GM10847 (cell line): ENCODE data around the gene UST.

Source experiments
- POLR2A ChIP-seq: IDR thresholded peaks from 2 replicates; pipeline ENCODE4 v1.6.1; 2011; ENCODE audit not compliant: insufficient read length; ENCODE audit errors: extremely low read depth

Gene UST

GRCh38 chr6:149060985-149061760 lies 314.3 kb downstream of the UST start:
- no peak for TF ChIP-seq POLR2A

- no peak for TF ChIP-seq POLR2A
These were observed 315.1 kb downstream of the UST start for GRCh38 chr6:149061930-149062329.

GRCh38 chr6:149062653-149063348 lies 316.0 kb downstream of the UST start:
- TF ChIP-seq POLR2A, result no peak

DNA sequence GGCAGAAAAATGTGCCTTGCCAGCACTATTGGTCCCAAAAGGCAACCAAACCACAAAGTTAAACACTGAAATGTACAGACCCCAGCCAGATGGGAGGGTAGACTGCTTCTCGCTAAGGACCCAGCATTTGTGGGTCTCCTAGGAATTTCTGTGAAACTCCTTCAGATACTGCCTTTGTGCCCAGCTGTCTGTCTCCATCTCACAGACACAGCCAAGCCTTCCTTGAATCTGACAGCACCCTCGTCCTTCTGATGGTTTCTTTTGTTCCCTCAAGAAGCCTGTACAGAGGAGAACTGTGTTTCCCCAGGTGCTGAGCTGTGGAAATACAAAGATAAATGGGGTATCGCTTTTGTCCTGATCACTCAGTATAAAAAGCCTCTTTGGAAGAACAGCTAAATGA lies 316.6 kb downstream of the UST start:
- TF ChIP-seq POLR2A, result no peak

DNA sequence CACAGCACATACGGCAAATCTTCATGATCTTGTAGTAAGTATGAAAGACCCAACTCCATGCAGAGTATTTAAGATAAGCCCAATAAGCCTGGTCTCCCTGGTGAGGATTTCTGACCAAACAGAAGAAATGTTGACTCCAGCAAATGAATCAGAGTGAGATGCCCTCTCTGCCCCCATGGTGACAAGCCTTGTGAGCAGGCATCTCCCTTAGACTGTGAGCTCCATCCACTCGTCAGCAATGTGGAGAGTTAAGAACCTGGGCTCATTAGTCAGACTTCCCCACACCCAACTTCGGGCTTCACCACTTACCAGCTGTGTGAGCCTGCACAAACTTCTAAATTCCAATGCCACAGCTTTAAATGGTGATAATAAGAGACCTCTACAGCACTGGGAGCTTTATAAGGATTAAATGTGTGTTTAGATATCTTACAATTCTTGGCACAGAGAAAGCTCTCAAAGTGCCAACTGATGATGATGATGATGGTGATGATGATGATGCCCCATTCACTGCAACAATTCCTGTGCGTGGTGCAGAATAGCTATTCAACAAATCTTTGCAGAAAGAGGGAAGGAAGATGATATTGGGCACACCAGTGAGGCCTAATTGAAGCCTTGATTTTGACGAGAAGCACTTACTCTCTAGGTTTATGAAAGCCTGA lies 317.3 kb downstream of the UST start:
- no peak for TF ChIP-seq POLR2A

DNA sequence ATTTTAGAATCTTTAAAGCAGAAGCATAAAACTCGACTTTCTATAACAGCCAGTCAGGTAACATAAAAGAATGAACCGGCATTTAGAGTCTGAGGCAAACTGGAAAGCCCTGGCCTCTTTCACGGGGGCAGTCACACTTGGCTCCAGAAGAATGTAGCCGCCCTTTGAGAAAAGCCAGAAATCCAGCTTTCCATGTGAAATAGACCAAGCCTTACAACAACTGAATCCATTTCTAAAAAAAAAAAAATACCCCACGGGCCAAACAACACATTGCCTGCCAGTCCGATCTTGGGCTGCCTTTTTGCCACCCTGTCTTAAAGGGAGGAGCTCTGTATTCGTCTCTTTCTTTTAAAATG lies 317.8 kb downstream of the UST start:
- TF ChIP-seq POLR2A, result no peak

GRCh38 chr6:149065121-149065520 lies 318.3 kb downstream of the UST start:
- no peak for TF ChIP-seq POLR2A

DNA sequence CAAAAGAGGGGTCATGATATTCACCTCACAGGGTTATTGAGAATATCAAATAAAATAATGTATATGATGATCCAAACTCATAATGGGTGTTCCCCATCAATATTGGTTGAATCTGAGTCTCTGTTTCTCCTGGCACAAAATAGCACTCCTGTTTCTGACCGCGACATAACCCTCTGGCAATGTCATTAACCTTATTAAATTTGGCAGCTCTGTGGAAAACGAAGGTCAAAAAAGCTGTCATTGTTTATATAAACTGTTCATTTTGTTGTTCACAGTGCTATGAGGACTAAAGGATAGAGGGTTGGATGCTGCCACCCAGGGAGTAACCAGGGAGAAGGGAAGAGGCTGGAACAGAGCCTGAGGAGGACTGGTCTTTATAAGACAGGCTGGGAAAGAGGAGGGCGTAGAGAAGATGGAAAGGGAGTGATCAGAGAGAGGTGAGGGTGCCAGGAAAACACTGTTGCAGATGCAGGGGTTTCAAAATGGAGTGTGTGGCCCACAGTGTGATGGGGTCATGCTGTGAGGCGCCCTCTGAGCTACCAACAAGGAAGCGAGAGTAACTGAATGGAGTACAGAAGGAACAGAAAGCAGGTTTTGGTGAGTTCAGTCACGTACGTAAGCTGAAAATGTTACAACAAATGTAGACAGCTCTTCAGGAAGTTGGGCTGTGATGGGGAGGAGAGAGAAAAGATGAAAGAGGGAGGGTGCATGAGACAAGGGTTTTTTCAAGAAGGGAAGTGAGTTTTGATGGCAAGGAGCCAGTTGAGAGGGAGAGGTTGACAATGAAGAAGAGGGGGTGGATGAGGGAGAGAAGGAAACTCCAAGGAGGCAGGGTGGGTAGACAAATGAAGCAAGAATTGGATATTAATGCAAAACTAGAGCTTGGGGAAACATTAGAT lies 319.1 kb downstream of the UST start:
- no peak for TF ChIP-seq POLR2A

DNA sequence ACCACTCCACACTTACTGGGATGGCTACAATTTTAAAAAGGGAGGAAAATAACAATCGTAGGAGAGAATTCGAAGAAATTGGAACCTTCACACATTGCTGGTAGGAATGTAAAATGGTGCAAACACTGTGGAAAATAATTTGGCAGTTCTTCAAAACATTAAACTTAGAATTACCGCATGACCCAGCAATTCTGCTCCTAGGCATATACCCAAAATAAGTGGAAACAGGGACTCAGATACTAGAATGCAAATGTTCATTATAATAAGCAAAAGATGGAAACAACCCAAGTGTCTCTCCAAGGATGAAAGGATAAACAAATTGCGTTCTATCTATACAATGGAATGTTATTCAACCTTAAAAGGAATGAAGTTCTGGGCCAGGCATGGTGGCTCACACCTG lies 325.2 kb downstream of the UST start:
- TF ChIP-seq POLR2A, result no peak

DNA sequence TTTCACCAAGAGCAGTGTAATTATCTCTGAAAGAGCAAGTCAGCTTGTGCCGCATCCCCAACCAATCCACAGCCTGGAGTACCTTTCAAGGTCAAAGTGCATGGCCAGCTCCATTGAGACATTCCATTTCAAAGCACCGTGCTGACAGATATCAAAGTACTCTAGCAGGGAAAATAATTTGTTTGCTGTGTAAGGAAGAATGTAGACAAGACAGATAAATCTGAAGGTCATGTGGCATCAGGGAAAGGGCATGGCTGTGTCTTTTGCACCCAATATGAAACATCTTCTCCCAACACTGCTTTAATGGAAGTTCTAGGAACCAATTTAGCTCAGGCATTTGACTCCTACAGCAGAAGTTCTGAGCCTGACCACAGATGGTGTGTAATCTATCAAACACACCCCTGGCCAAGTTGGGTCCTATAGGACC lies 328.0 kb downstream of the UST start:
- no peak for TF ChIP-seq POLR2A

DNA sequence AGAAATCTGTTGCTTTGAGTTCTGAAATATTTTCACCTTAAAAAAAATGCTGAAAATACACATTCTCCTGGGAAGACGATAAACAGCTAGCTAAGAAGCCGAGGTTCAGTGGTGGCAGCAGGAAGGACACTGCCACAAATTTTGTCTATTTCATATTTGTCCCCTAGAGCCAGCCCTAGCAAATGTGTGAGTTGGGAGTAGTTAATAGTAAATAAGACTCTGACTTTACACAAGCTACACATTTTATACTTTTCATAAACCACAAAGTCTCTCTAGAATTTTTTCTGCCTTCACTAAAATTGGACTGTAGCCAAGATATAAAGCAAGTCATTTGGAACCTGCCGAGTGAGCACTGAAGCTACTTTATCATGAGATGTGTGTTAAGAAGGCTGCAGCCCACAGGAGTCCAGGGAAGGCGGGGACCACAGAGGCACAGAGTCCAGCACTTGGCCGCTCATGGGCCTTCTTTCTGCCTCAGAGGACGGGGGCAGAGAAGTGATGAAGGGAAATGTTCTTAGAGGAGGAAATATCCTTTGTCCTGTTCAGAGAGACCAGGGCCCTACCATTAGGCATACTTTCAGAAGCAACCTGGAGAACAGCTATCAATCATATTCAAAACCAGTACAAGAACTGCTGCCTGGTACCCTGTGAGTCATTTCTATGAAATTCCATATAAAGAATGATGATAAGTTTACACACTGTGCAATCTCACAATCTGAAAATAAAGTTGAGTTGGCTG lies 329.0 kb downstream of the UST start:
- no peak for TF ChIP-seq POLR2A

DNA sequence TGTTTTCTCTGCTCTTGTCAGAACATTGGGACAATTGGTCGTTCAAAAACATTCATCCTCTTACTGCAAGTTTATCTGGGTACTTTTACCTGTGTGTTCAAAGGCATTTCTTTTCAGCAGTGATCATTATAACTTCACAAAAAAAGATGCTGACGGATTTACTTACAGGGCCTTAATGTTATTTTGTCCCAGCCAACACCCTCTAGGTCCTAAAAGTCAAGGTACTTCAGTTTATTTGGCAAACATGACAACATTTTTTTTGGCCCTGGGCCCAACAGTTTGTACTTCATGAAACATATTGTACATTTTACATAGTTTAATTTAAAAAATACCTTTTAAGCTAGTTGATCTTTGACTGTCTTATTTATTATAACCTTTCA lies 329.5 kb downstream of the UST start:
- no peak for TF ChIP-seq POLR2A

DNA sequence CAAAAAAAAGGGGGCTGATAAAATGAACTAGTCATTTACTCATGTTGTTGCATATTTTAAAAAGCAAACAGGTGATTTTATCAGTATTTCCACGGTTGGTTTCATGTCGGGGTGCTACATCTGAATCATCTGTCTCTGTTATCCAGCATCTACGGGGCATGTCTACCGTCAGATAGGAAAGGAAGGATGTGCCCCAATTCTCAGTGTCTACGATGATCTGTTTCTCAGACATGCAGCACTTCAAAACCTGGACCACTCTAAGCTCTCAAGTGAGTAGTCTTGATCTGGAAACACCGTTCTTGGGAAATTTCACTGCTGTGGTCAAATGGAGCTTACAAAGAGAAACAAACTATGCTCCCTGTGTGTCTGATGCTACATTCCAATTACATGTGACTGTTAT lies 330.4 kb downstream of the UST start:
- TF ChIP-seq POLR2A, result no peak

- TF ChIP-seq POLR2A, result no peak
These were observed 331.5 kb downstream of the UST start for GRCh38 chr6:149078211-149078782.

GRCh38 chr6:149079456-149079855 lies 332.6 kb downstream of the UST start:
- no peak for TF ChIP-seq POLR2A
